GM21717 (cell line): Measurements from ENCODE around the gene GNA12.
A peak's percentile ranks its signal among the peaks of the same experiment; 100 is the strongest.
"Not testable (repeated sequence)": the region's sequence is repeated elsewhere in the genome, so short reads cannot be mapped to it uniquely, and the experiment has no call there.

Experiments used
- ATAC-seq: cut with Tn5 transposase; IDR thresholded peaks from one replicate; pipeline ENCODE4 v1.9.1; 2021; ENCODE audit warnings: mild to moderate bottlenecking, moderate library complexity; ENCODE audit not compliant: unreplicated experiment

GNA12 gene

GRCh38 chr7:2758673-2759616 lies 85.2 kb downstream of the GNA12 start:
- ATAC-seq = no peak

GRCh38 chr7:2757904-2758672 lies 86.0 kb downstream of the GNA12 start:
- peak; percentile 87 for ATAC-seq

GRCh38 chr7:2757361-2757903 lies 86.7 kb downstream of the GNA12 start:
- peak; percentile 2 for ATAC-seq

GRCh38 chr7:2755531-2755930 lies 88.6 kb downstream of the GNA12 start:
- ATAC-seq = no peak

- ATAC-seq = no peak
These were observed 89.2 kb downstream of the GNA12 start for GRCh38 chr7:2754912-2755311.

GRCh38 chr7:2754086-2754485 lies 90.0 kb downstream of the GNA12 start:
- no peak for ATAC-seq

- ATAC-seq = no peak
These were observed 91.0 kb downstream of the GNA12 start for GRCh38 chr7:2753148-2753547.

GRCh38 chr7:2751086-2751485 lies 93.0 kb downstream of the GNA12 start:
- no peak for ATAC-seq

GRCh38 chr7:2750004-2750407 lies 94.1 kb downstream of the GNA12 start:
- ATAC-seq = no peak

- not testable (repeated sequence) for ATAC-seq
These were observed 95.4 kb downstream of the GNA12 start for GRCh38 chr7:2748684-2749083.

- not testable (repeated sequence) for ATAC-seq
These were observed 100.5 kb downstream of the GNA12 start for GRCh38 chr7:2743523-2744185.

- ATAC-seq = no peak
These were observed 105.2 kb downstream of the GNA12 start for GRCh38 chr7:2738766-2739549.

- no peak for ATAC-seq
These were observed 106.2 kb downstream of the GNA12 start for GRCh38 chr7:2737771-2738540.

GRCh38 chr7:2737005-2737743 lies 106.9 kb downstream of the GNA12 start:
- ATAC-seq = not testable (repeated sequence)

- ATAC-seq = no peak
These were observed 107.6 kb downstream of the GNA12 start for GRCh38 chr7:2736411-2736914.

- ATAC-seq = no peak
These were observed 108.4 kb downstream of the GNA12 start for GRCh38 chr7:2735744-2736143.

GRCh38 chr7:2734751-2735571 lies 109.1 kb downstream of the GNA12 start:
- ATAC-seq = no peak
